Natural killer cell (primary cell): ENCODE data around the gene FXYD5. TPM values are rescaled to one million over a fixed set of nuclear protein-coding genes. Genes with fewer than 3 reads are reported as not detected.

Source experiments
- ATAC-seq, 3 donors: fragments of 150-1000 bp in 2 of 3; fragments of 200-7000 bp in 1 of 3; cut with Tn5 transposase; 1 replicate in 1 of 3; 2 replicates in 2 of 3; pipeline ENCODE4 v1.10.0; 2021; ENCODE audit warnings: mild to moderate bottlenecking in 2 of 3, moderate library complexity in 2 of 3
- DNase-seq, 2 donors: peaks; one replicate each; pipeline versions ENCODE4 v3.0.0 to v3.0.0-alpha.2; 2013 to 2021; ENCODE audit warnings: mixed read lengths in 1 of 2
- H3K27ac ChIP-seq: one replicate; pipeline ENCODE4 v1.5.1; 2013; ENCODE audit warnings: mild to moderate bottlenecking, low read length
- H3K27me3 ChIP-seq: one replicate; pipeline ENCODE4 v1.6.1; 2013; ENCODE audit warnings: low read length; ENCODE audit not compliant: control insufficient read depth, insufficient read depth
- H3K36me3 ChIP-seq: one replicate; pipeline ENCODE4 v1.6.1; 2013; ENCODE audit warnings: low read length; ENCODE audit not compliant: control insufficient read depth, insufficient read depth
- H3K4me1 ChIP-seq: one replicate; pipeline ENCODE4 v1.6.1; 2013; ENCODE audit warnings: low read length; ENCODE audit not compliant: control insufficient read depth, insufficient read depth
- H3K4me3 ChIP-seq: one replicate; pipeline ENCODE4 v1.5.1; 2013; ENCODE audit warnings: low read length
- H3K9me3 ChIP-seq: one replicate; pipeline ENCODE4 v1.6.1; 2013; ENCODE audit warnings: low read length; ENCODE audit not compliant: control insufficient read depth, insufficient read depth
- H3K27ac Mint-ChIP-seq, 2 donors: one replicate each; pipeline ENCODE4 v1.8.0; 2022; ENCODE audit warnings: mild to moderate bottlenecking in 2 of 2, mixed read lengths in 2 of 2, moderate library complexity in 1 of 2
- H3K27me3 Mint-ChIP-seq, 2 donors: one replicate each; pipeline ENCODE4 v1.8.0; 2022; ENCODE audit warnings: low read depth in 2 of 2, mixed read lengths in 2 of 2
- H3K36me3 Mint-ChIP-seq: one replicate; pipeline ENCODE4 v1.8.0; 2022; ENCODE audit warnings: mixed read lengths
- H3K4me1 Mint-ChIP-seq, 2 donors: one replicate each; pipeline ENCODE4 v1.8.0; 2022; ENCODE audit warnings: mixed read lengths in 2 of 2
- H3K4me3 Mint-ChIP-seq: one replicate; pipeline ENCODE4 v1.8.0; 2022; ENCODE audit warnings: mild to moderate bottlenecking, moderate library complexity, mixed read lengths
- H3K9me3 Mint-ChIP-seq, 2 donors: one replicate each; pipeline ENCODE4 v1.8.0; 2022; ENCODE audit warnings: mixed read lengths in 2 of 2
- WGBS: methylation state at CpG from one replicate; pipeline ENCODE4 v1.1.7; 2013; ENCODE audit warnings: missing lambda C conversion rate; ENCODE audit not compliant: insufficient coverage; 5-methylcytosine and 5-hydroxymethylcytosine counted together
- intact Hi-C: fragments of 100-400 bp; cut with micrococcal nuclease; formaldehyde crosslinking; loops from one replicate; pipeline ENCODE4 v1.14.2; 2022
- total RNA-seq, 4 donors: library from RNA; stranded (reverse); fragments of 120-200 nt in 1 of 4; gene quantifications; one replicate each; pipeline versions ENCODE4 v1.2.3 to v1.2.4, GENCODE V29; 2013 to 2022
- TF ChIP-seq, protein P1 (sequence below): fragments of 200-600 bp; IDR thresholded peaks from one replicate; pipeline ENCODE4 v1.8.0; 2022; ENCODE audit warnings: antibody characterized with exemption

Gene FXYD5
- total RNA-seq, 3 donors from 2014 or later (not counting 1 experiment from before 2014, with no cell fraction given), result 226 to 270 (median 231) TPM

DNA sequence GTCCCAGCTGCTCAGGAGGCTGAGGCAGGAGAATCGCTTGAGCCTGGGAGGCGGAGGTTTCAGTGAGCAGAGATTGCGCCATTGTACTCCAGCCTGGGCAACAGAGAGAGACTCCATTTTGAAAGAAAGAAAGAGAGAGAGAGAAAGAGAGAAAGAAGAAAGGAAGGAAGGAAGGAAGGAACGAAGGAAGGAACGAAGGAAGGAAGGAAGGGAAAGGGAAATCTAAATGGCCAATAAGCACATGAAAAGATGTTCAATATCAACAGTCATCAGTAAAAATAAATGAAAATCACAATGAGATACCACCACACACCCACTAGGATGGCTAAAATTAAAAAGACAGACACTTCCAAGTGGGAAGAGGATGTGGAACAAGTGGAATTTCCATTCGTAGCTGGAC lies 19.7 kb downstream of the FXYD5 start:
- Histone ChIP-seq H3K27ac (no peak overlapping the region), H3K4me1 (peaks cover 10% of the 10 kb centered on the region), H3K36me3 (peaks cover 7% of the 10 kb centered on the region), H3K9me3 (no peaks in the 10 kb centered on the region), H3K4me3 (no peak overlapping the region), H3K27me3 (no peaks in the 10 kb centered on the region)
- WGBS, result 93% methylated on average over 6 of the region's 6 CpGs
- Mint-ChIP-seq H3K27me3 (no peaks in the 10 kb centered on the region), H3K27ac (peak overlapping the region in 1 of 2 donors; percentile 90), H3K9me3 (no peaks in the 10 kb centered on the region), H3K4me3 (no peak overlapping the region), H3K36me3 (no peaks in the 10 kb centered on the region), H3K4me1 (peaks cover 20% of the 10 kb centered on the region in 2 donors)
- intact Hi-C loops, result no loop called here
- DNase-seq (no peak), ATAC-seq (no peak)
- TF ChIP-seq, protein P1, sequence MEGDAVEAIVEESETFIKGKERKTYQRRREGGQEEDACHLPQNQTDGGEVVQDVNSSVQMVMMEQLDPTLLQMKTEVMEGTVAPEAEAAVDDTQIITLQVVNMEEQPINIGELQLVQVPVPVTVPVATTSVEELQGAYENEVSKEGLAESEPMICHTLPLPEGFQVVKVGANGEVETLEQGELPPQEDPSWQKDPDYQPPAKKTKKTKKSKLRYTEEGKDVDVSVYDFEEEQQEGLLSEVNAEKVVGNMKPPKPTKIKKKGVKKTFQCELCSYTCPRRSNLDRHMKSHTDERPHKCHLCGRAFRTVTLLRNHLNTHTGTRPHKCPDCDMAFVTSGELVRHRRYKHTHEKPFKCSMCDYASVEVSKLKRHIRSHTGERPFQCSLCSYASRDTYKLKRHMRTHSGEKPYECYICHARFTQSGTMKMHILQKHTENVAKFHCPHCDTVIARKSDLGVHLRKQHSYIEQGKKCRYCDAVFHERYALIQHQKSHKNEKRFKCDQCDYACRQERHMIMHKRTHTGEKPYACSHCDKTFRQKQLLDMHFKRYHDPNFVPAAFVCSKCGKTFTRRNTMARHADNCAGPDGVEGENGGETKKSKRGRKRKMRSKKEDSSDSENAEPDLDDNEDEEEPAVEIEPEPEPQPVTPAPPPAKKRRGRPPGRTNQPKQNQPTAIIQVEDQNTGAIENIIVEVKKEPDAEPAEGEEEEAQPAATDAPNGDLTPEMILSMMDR, result no peak

DNA sequence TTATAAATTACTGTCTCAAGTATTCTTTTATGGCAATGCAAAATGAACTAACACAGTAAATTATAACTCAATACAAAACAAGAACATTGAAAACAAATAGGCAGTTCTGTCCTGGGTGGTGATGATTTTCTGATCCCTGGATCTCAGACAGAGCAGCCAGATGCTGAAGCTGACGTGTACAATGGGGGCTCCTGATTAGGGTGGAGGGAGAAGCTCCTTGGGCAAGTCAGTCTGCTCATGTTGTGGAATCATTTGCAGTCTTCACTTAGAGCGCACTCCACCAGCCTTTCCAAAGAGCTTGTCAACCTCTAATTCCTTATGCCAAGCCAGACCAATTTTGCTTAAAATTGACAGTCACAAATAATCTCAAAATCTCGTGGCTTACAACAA lies 21.6 kb downstream of the FXYD5 start:
- no peaks in the 10 kb centered on the region for H3K27me3 Mint-ChIP-seq
- Histone ChIP-seq H3K27ac (no peak overlapping the region), H3K27me3 (no peaks in the 10 kb centered on the region), H3K4me1 (peaks cover 10% of the 10 kb centered on the region), H3K9me3 (no peaks in the 10 kb centered on the region), H3K4me3 (no peak overlapping the region), H3K36me3 (no peaks in the 10 kb centered on the region)
- WGBS, result 90% methylated on average over 3 of the region's 3 CpGs
- no peak overlapping the region for H3K4me3 Mint-ChIP-seq
- intact Hi-C loops, result no loop called here
- DNase-seq (no peak), ATAC-seq (no peak)
- TF ChIP-seq, protein P1, result no peak
- no peak overlapping the region for H3K27ac Mint-ChIP-seq
- H3K36me3 Mint-ChIP-seq, result no peaks in the 10 kb centered on the region
- H3K9me3 Mint-ChIP-seq, result no peaks in the 10 kb centered on the region
- H3K4me1 Mint-ChIP-seq, result peaks cover 20% of the 10 kb centered on the region in 2 donors

DNA sequence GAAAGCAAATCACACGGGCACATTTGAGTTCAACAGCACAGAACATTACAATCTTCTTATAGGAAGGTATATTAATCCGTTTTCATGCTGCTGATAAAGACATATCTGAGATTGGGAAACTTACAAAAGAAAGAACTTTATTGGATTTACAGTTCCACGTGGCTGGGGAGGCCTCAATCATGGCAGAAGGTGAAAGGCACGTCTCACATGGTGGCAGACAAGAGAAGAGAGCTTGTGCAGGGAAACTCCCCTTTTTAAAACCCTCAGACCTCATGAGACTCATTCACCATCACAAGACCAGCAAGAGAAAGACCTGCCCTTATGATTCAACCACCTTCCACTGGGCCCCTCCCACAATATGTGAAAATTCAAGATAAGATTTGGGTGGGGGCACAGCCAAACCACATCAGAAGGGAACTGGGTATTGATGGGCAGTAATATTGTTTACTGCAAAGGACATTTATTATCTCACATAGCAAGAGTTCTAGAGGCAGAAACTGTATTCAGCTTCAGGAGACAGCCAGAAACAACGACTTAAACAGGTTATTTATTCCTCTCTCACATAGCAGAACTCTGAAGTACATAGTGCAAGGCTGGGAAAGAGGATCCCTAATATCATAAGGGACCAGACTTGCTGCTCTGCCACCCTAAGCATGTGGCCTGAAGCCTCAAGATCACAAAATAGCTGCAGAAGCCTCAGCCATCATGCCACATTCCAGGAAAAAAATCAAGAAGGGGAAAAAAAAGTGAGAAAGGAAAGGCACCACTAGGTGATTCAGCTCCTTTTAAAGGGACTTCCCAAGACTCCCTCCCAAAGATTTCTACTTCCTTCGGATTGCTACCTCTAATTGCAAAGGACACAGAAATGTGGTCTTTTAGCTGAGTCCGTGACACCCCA lies 23.1 kb downstream of the FXYD5 start:
- TF ChIP-seq, protein P1, result no peak
- Mint-ChIP-seq H3K4me3 (no peak overlapping the region), H3K36me3 (no peaks in the 10 kb centered on the region), H3K27ac (no peak overlapping the region), H3K27me3 (no peaks in the 10 kb centered on the region), H3K9me3 (no peaks in the 10 kb centered on the region), H3K4me1 (peaks cover 8% of the 10 kb centered on the region in 2 donors)
- peak in 1 of 2 donors; percentile 22 for DNase-seq
- no peak overlapping the region for H3K4me3 ChIP-seq
- H3K27ac ChIP-seq, result no peak overlapping the region
- ATAC-seq, result peak in 2 of 3 donors; percentile 53 to 61
- intact Hi-C loops, result no loop called here
- no peaks in the 10 kb centered on the region for H3K4me1 ChIP-seq
- H3K36me3 ChIP-seq, result no peaks in the 10 kb centered on the region
- H3K9me3 ChIP-seq, result no peaks in the 10 kb centered on the region
- H3K27me3 ChIP-seq, result no peaks in the 10 kb centered on the region
- WGBS, result 75% methylated on average over 5 of the region's 7 CpGs
